Hematopoietic multipotent progenitor cell (in vitro differentiated cells): Measurements from ENCODE around the gene ID2. TPM values are rescaled to one million over a fixed set of nuclear protein-coding genes. Genes with fewer than 3 reads are reported as not detected.

Experiments used
- DNase-seq, 3 donors: peaks; one replicate each; pipeline ENCODE4 v3.0.0-alpha.2; 2011 to 2015; ENCODE audit warnings: low read depth in 2 of 3, low spot score in 2 of 3
- total RNA-seq: library from RNA; depleted of rRNA; stranded (reverse); fragments of >200 nt; gene quantifications from one replicate; pipeline ENCODE4 v1.2.3, GENCODE V29; 2012

The ID2 gene
- total RNA-seq: 360 TPM

- peak; percentile 96 to 99 (median 98) for DNase-seq
Measured at GRCh38 chr2:8681786-8682692, at the start of gene ID2. Gene ID2 (plus strand): TSS chr2:8682056. CDS start chr2:8682166, 110 bp downstream.

- DNase-seq: no peak
Measured at GRCh38 chr2:8632755-8633154, 49.1 kb upstream of the ID2 start.

GRCh38 chr2:8633186-8633734, 48.6 kb upstream of the ID2 start:
- no peak for DNase-seq

GRCh38 chr2:8633735-8634313, 48.0 kb upstream of the ID2 start:
- DNase-seq: no peak

- DNase-seq: no peak
Measured at GRCh38 chr2:8634466-8635172, 47.2 kb upstream of the ID2 start.

- DNase-seq: no peak
Measured at GRCh38 chr2:8636041-8636491, 45.8 kb upstream of the ID2 start.

- DNase-seq: no peak
Measured at GRCh38 chr2:8636721-8637636, 44.9 kb upstream of the ID2 start.

GRCh38 chr2:8638327-8638726, 43.5 kb upstream of the ID2 start:
- DNase-seq: no peak

- no peak for DNase-seq
Measured at GRCh38 chr2:8639122-8639635, 42.7 kb upstream of the ID2 start.

- no peak for DNase-seq
Measured at GRCh38 chr2:8640498-8640897, 41.4 kb upstream of the ID2 start.

GRCh38 chr2:8641301-8641965, 40.4 kb upstream of the ID2 start:
- DNase-seq: no peak

GRCh38 chr2:8642366-8643068, 39.3 kb upstream of the ID2 start:
- DNase-seq: no peak

- DNase-seq: no peak
Measured at GRCh38 chr2:8643250-8643995, 38.4 kb upstream of the ID2 start.

- no peak for DNase-seq
Measured at GRCh38 chr2:8643996-8644356, 37.9 kb upstream of the ID2 start.

GRCh38 chr2:8644605-8645175, 37.2 kb upstream of the ID2 start:
- peak in 2 of 3 donors; percentile 49 to 79 for DNase-seq

- no peak for DNase-seq
Measured at GRCh38 chr2:8645176-8645831, 36.6 kb upstream of the ID2 start.
